ENCODE measurements around the gene INSM1.

The INSM1 gene

GRCh38 chr20:20405623-20406022, 37.7 kb downstream of the INSM1 start:
- TF ChIP-seq CTCF (conservative IDR thresholded peaks at IDR 0.05) = no peak
- no peak overlapping the region for H3K27ac ChIP-seq

- TF ChIP-seq CTCF (conservative IDR thresholded peaks at IDR 0.05) = no peak
- H3K27ac ChIP-seq = no peak overlapping the region
Measured at GRCh38 chr20:20406306-20406705, 38.4 kb downstream of the INSM1 start.

- TF ChIP-seq CTCF (conservative IDR thresholded peaks at IDR 0.05) = peak; percentile 82
- H3K27ac ChIP-seq = 0 out of 2 replicates have a peak overlapping the region, but pooled peaks have one; percentile 2
Measured at GRCh38 chr20:20407891-20408805, 40.2 kb downstream of the INSM1 start.

- no peak for TF ChIP-seq CTCF (conservative IDR thresholded peaks at IDR 0.05)
- H3K27ac ChIP-seq = no peak overlapping the region
Measured at GRCh38 chr20:20409331-20409730, 41.4 kb downstream of the INSM1 start.

- no peak for TF ChIP-seq CTCF (conservative IDR thresholded peaks at IDR 0.05)
- peak overlapping the region; percentile 44 for H3K27ac ChIP-seq
Measured at GRCh38 chr20:20410678-20411077, 42.8 kb downstream of the INSM1 start.

- TF ChIP-seq CTCF (conservative IDR thresholded peaks at IDR 0.05) = no peak
- peak overlapping the region; percentile 44 for H3K27ac ChIP-seq
Measured at GRCh38 chr20:20411402-20411801, 43.5 kb downstream of the INSM1 start.

- TF ChIP-seq CTCF (conservative IDR thresholded peaks at IDR 0.05) = no peak
- peak overlapping the region; percentile 44 for H3K27ac ChIP-seq
Measured at GRCh38 chr20:20411836-20412235, 43.9 kb downstream of the INSM1 start.

All from VCaP (cell line).